ENCODE measurements around the gene CARD11.

CARD11 gene

DNA sequence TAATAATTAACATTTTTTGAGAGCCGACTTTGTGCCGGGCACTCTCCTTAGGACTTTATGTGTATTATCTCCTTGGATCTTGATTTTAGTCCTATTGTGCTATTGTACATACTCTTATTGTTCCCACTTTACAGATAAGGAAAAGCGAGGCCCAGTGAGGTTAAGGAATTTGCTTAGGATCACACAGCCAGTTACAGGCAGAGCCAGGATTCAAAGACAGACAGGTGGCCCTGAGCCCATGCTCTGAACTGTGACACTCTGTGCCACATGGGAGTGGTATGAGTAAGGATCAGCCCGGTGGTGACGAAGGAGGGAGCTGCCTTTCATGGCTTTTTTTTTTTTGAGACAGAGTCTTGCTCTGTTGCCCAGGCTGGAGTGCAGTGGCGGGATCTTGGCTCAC, 183.7 kb downstream of the CARD11 start:
- DNase-seq (ENCODE audit: low spot score in 2 of 2) (no peak), ATAC-seq (no peak)
- H3K36me3 Mint-ChIP-seq, result peaks cover 15% of the 10 kb centered on the region
- H3K4me3 Mint-ChIP-seq, result no peak overlapping the region
- peaks cover 26% of the 10 kb centered on the region for H3K4me1 Mint-ChIP-seq
- H3K9me3 Mint-ChIP-seq, result no peaks in the 10 kb centered on the region
- peak overlapping the region; percentile 60 for H3K27ac Mint-ChIP-seq

DNA sequence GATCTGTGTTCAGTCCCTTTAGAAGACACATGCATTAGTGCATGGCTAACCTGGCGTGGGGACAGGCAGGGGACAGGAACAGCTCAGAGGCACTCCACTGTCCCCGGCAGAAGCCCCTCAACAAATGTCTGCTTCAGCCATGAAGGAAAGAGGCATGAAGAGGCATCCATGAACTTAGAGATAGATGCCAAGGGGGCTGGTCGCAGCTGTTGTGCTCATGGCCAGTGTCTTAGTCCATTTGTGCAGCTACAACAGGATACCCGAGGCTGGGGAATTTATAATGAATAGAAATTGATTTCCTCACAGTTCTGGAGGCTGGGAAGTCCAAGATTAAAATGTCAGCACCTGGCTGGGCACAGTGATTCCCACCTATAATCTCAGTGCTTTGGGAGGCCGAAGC, 185.0 kb downstream of the CARD11 start:
- Mint-ChIP-seq H3K27ac (no peak overlapping the region), H3K4me1 (peaks cover 15% of the 10 kb centered on the region), H3K4me3 (no peak overlapping the region), H3K9me3 (no peaks in the 10 kb centered on the region), H3K36me3 (peaks cover 7% of the 10 kb centered on the region)
- DNase-seq (ENCODE audit: low spot score in 2 of 2) (no peak), ATAC-seq (no peak)

- H3K27ac Mint-ChIP-seq, result no peak overlapping the region
- no peaks in the 10 kb centered on the region for H3K4me1 Mint-ChIP-seq
- H3K9me3 Mint-ChIP-seq, result no peaks in the 10 kb centered on the region
- ATAC-seq, result no peak
- no peaks in the 10 kb centered on the region for H3K36me3 Mint-ChIP-seq
- no peak for DNase-seq (ENCODE audit: low spot score in 2 of 2)
- no peak overlapping the region for H3K4me3 Mint-ChIP-seq
These were observed 187.1 kb downstream of the CARD11 start for GRCh38 chr7:2856388-2857169.

Measured in stimulated activated effector memory CD8-positive, alpha-beta T cell treated with anti-CD3 and anti-CD28 coated beads, Interleukin-12 subunit alpha, Interleukin-12 subunit beta, amount 100 ng/mL, for 72 hours (primary cell).